ENCODE data around the gene GREB1L. TPM values are rescaled to one million over a fixed set of nuclear protein-coding genes. Genes with fewer than 3 reads are reported as not detected.

The GREB1L gene
- total and polyA plus RNA-seq, 2 donors (not counting 3 experiments of a cell fraction or from before 2014, with no cell fraction given) = 0.22 to 0.41 TPM

DNA sequence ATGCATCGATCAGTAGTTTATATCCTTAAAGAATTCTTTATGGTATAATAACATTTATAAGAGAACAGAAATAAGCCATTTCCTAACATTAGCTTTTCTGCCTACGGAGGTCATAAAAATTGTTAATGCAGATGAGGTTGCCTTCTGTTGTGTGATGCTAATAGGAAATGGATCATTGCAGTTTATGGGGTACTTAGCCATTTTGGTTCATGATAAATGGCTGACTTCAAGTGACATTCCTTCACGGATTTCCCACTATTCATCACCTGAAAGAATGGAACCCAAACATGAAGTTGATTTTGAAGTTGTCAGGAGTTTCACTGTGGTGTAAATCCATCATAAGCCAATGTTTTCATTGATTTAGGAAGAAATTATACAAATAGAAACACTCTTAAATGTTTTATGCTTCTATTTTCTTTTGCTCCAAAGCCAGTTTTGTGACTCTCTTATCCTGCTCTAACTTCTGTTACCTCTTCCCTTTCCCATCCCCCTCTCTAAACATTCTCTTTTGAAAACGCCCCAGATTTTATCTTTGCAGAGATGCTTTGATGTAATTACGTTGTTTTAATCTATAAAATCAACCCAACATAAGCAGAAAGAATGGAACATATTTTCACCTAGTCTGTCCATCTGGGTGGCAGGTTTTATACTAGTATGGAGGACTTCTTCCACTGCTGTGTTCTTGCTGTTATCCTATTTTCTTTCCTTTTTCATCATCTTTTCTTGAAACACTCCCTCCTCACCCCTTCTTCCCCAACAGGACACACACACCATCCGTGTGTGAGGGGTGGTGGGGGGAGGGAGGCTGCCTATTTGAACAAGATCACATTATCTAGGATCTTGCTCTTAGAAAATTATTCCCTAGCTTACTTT lies 58.2 kb downstream of the GREB1L start:
- ChIA-PET POLR2A (no interaction called here), CTCF (interaction anchor here (0.9 kb wide), 1 partner anchor 10 kb away, joined by 4 read pairs; no protein-coding TSS in a partner anchor)
- Histone ChIP-seq H3K9me1 (replicated peaks; ENCODE audit: control insufficient read depth, extremely low read depth, insufficient read depth, low read length) (peaks cover 2% of the 10 kb centered on the region), H3K4me2 (ENCODE audit: insufficient read depth, low read length) (peak overlapping the region; percentile 8), H3K9me3 (replicated peaks; ENCODE audit: control insufficient read depth, insufficient read depth, low read length) (no peaks in the 10 kb centered on the region), H3K79me2 (ENCODE audit: control insufficient read depth, insufficient read depth, low read length) (no peaks in the 10 kb centered on the region), H2AFZ (ENCODE audit: low read depth, low read length) (no peak overlapping the region), H3K27me3 (ENCODE audit: control insufficient read depth in 2 of 2, insufficient read depth in 2 of 2, low read length in 2 of 2) (no peaks in the 10 kb centered on the region), H4K20me1 (replicated peaks; ENCODE audit: control insufficient read depth, extremely low read depth, insufficient read depth, low read length) (no peaks in the 10 kb centered on the region), H3K4me1 (ENCODE audit: control insufficient read depth, extremely low read depth, insufficient read depth, low read length) (peaks cover 6% of the 10 kb centered on the region), H3K36me3 (ENCODE audit: control insufficient read depth in 2 of 2, extremely low read depth in 1 of 2, insufficient read depth in 2 of 2, low read length in 2 of 2) (no peaks in the 10 kb centered on the region), H3K27ac (ENCODE audit: insufficient read depth, low read depth, low read length) (no peak overlapping the region), H3K4me3 (replicated peaks in 1 of 3; ENCODE audit: insufficient read depth in 1 of 3, low read depth in 1 of 3, low read length in 3 of 3) (no peak overlapping the region), H3K9ac (replicated peaks; ENCODE audit: extremely low read depth, insufficient read depth, low read length) (no peak overlapping the region)
- TF ChIP-seq GATA2 (IDR thresholded peaks at IDR 0.05; ENCODE audit: insufficient read depth, insufficient read length, low read depth, low read length) (no peak), POLR2AphosphoS5 (IDR thresholded peaks at IDR 0.05; ENCODE audit: insufficient read depth, low read depth, low read length) (no peak), JUN (IDR thresholded peaks at IDR 0.05; ENCODE audit: borderline replicate concordance, insufficient read depth, insufficient read length, low read depth) (no peak), FOS (IDR thresholded peaks at IDR 0.05; ENCODE audit: borderline replicate concordance, insufficient read depth, low read length) (no peak), POLR2A (IDR thresholded peaks at IDR 0.05; ENCODE audit: low read depth, low read length) (no peak), MYC (IDR thresholded peaks at IDR 0.05; ENCODE audit: low read depth, low read length) (no peak), EZH2 (IDR thresholded peaks at IDR 0.05; ENCODE audit: borderline replicate concordance, low read depth, low read length, severe bottlenecking) (no peak)
- TF ChIP-seq, protein P1, sequence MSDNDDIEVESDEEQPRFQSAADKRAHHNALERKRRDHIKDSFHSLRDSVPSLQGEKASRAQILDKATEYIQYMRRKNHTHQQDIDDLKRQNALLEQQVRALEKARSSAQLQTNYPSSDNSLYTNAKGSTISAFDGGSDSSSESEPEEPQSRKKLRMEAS (IDR thresholded peaks at IDR 0.05; ENCODE audit: insufficient read depth, insufficient read length) = no peak
- TF ChIP-seq, protein P2, sequence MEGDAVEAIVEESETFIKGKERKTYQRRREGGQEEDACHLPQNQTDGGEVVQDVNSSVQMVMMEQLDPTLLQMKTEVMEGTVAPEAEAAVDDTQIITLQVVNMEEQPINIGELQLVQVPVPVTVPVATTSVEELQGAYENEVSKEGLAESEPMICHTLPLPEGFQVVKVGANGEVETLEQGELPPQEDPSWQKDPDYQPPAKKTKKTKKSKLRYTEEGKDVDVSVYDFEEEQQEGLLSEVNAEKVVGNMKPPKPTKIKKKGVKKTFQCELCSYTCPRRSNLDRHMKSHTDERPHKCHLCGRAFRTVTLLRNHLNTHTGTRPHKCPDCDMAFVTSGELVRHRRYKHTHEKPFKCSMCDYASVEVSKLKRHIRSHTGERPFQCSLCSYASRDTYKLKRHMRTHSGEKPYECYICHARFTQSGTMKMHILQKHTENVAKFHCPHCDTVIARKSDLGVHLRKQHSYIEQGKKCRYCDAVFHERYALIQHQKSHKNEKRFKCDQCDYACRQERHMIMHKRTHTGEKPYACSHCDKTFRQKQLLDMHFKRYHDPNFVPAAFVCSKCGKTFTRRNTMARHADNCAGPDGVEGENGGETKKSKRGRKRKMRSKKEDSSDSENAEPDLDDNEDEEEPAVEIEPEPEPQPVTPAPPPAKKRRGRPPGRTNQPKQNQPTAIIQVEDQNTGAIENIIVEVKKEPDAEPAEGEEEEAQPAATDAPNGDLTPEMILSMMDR (IDR thresholded peaks at IDR 0.05; ENCODE audit: extremely low read depth in 1 of 2, insufficient read depth in 1 of 2, low read depth in 1 of 2, low read length in 2 of 2) = no peak
- FAIRE-seq = no peak
- intact Hi-C loops (cut with micrococcal nuclease) = no loop called here
- DNase-seq (ENCODE audit: low read depth, low spot score) = no peak
- no TSS peak for BruUV-seq (replicated peaks)
- dilution Hi-C loops (cut with MboI; ENCODE audit: extremely low pct_ligation_motif_present, low sequenced_read_pairs) = no loop called here
